Testis (tissue), 3 donors: ENCODE data around the gene ARID1B. TPM values are rescaled to one million over a fixed set of nuclear protein-coding genes. Genes with fewer than 3 reads are reported as not detected.

ENCODE experiments used
- DNase-seq: peaks from one replicate; pipeline ENCODE4 v3.0.0-alpha.2; 2019
- H3K27ac ChIP-seq, 2 donors: fragments of 200-600 bp; sonication (generic); one replicate each; pipeline ENCODE4 v1.5.1; 2019
- H3K27me3 ChIP-seq: fragments of 200-600 bp; sonication (generic); one replicate; pipeline ENCODE4 v1.5.1; 2019
- H3K36me3 ChIP-seq: fragments of 200-600 bp; sonication (generic); one replicate; pipeline ENCODE4 v1.5.1; 2017; ENCODE audit warnings: low read depth; ENCODE audit errors: missing control alignments
- H3K4me1 ChIP-seq: fragments of 200-600 bp; sonication (generic); one replicate; pipeline ENCODE4 v1.5.1; 2019
- H3K4me3 ChIP-seq, 2 donors: fragments of 200-600 bp; sonication (generic); one replicate each; pipeline ENCODE4 v1.5.1; 2017 to 2019
- H3K9me3 ChIP-seq: fragments of 200-600 bp; sonication (generic); one replicate; pipeline ENCODE4 v1.5.1; 2017
- POLR2A ChIP-seq: fragments of 450-650 bp; IDR thresholded peaks from one replicate; pipeline ENCODE4 v1.6.1; 2017; ENCODE audit warnings: antibody characterized with exemption, mild to moderate bottlenecking, moderate library complexity
- WGBS, 2 donors: methylation state at CpG; one replicate each; pipeline ENCODE4 v1.1.5; 2018; 5-methylcytosine and 5-hydroxymethylcytosine counted together
- intact Hi-C: fragments of 100-400 bp; cut with DNase I; formaldehyde crosslinking; loops from one replicate; pipeline ENCODE4 v1.15.1; 2023; ENCODE audit warnings: low total_unique reads
- polyA plus RNA-seq: library from polyadenylated mRNA; stranded (reverse); fragments of 350-450 nt; fragmentation: Illumina TruSeq; extraction: RNeasy Lipid Tissue Mini Kit (QIAGEN cat#74804); gene quantifications from one replicate; pipeline ENCODE4 v1.2.3, GENCODE V29; 2014; ENCODE audit warnings: low read depth, low replicate concordance; ENCODE audit not compliant: insufficient read depth
- total RNA-seq, 2 donors: library from RNA; depleted of rRNA; stranded (reverse); fragments of >200 nt; gene quantifications; one replicate each; pipeline ENCODE4 v1.2.3, GENCODE V29; 2016
- TF ChIP-seq, protein P1 (sequence below), 3 experiments: fragments of 450-650 bp in 2 of 3; fragments of 200-600 bp in 1 of 3; sonication (generic) in 1 of 3; IDR thresholded peaks; one replicate each; pipeline ENCODE4 v1.5.1; 2016 to 2019; ENCODE audit warnings: antibody characterized with exemption in 3 of 3, mild to moderate bottlenecking in 2 of 3, moderate library complexity in 1 of 3

The ARID1B gene
- total and polyA plus RNA-seq, 3 donors from 2014 or later, result 26.2 to 126 (median 103) TPM

DNA sequence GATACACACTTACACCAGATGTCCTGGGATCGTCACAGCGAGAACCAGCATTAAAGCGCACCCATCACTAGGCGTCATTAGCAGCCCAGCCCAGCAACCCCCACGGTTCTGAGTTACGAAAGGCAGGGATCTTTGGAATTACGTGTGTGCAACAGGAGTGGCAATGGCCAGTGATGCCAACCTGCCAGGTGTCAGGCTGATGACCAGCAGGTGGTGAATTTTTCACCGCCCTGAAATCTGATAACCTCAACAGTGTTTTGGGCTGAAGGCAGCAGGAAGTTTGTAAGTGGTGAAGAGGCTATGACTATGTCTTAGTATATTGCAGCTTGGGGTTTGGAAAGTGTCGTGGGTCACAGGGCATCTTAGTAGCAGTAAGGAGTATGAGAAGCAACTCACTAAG, 380.1 kb downstream of the ARID1B start:
- WGBS, 2 donors, result 97 to 99% methylated on average over 9 of the region's 9 CpGs
- TF ChIP-seq, protein P1, sequence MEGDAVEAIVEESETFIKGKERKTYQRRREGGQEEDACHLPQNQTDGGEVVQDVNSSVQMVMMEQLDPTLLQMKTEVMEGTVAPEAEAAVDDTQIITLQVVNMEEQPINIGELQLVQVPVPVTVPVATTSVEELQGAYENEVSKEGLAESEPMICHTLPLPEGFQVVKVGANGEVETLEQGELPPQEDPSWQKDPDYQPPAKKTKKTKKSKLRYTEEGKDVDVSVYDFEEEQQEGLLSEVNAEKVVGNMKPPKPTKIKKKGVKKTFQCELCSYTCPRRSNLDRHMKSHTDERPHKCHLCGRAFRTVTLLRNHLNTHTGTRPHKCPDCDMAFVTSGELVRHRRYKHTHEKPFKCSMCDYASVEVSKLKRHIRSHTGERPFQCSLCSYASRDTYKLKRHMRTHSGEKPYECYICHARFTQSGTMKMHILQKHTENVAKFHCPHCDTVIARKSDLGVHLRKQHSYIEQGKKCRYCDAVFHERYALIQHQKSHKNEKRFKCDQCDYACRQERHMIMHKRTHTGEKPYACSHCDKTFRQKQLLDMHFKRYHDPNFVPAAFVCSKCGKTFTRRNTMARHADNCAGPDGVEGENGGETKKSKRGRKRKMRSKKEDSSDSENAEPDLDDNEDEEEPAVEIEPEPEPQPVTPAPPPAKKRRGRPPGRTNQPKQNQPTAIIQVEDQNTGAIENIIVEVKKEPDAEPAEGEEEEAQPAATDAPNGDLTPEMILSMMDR (IDR thresholded peaks at IDR 0.05), result no peak
- no peak for TF ChIP-seq POLR2A
- Histone ChIP-seq H3K27ac (no peak overlapping the region), H3K4me1 (no peaks in the 10 kb centered on the region), H3K36me3 (no peaks in the 10 kb centered on the region), H3K9me3 (no peaks in the 10 kb centered on the region), H3K27me3 (no peaks in the 10 kb centered on the region), H3K4me3 (no peak overlapping the region)
- intact Hi-C loops, result no loop called here
- DNase-seq, result no peak

DNA sequence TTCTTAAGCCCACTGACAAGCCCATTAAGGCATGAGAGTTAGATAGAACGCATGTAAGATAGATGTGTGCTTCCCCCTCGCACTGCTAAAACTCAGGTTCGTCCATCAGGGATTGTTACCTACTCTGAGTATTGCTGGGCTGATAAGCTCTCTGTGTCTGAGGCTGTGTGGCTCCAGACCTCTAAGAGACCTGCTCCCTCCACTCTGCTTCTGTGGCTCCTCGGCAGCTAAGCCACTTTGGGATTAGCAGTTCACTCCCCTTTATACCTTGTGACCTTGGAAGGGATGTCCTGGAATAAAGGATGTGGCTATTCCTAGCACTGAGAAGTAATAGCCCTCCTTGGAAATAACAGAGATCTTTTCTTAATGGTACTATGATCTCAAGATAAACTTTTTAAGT, 381.3 kb downstream of the ARID1B start:
- no peaks in the 10 kb centered on the region for H3K9me3 ChIP-seq
- TF ChIP-seq POLR2A, result no peak
- TF ChIP-seq, protein P1 (IDR thresholded peaks at IDR 0.05), result no peak
- no peaks in the 10 kb centered on the region for H3K27me3 ChIP-seq
- no peak for DNase-seq
- no peaks in the 10 kb centered on the region for H3K4me1 ChIP-seq
- WGBS, 2 donors, result 81 to 90% methylated on average over 4 of the region's 4 CpGs
- no peak overlapping the region for H3K4me3 ChIP-seq
- H3K36me3 ChIP-seq, result no peaks in the 10 kb centered on the region
- H3K27ac ChIP-seq, result no peak overlapping the region
- intact Hi-C loops, result no loop called here

- no peaks in the 10 kb centered on the region for H3K27me3 ChIP-seq
- WGBS, 2 donors, result 84 to 94% methylated on average over 3 of the region's 3 CpGs
- no peaks in the 10 kb centered on the region for H3K4me1 ChIP-seq
- H3K36me3 ChIP-seq, result no peaks in the 10 kb centered on the region
- H3K27ac ChIP-seq, result no peak overlapping the region
- intact Hi-C loops, result no loop called here
- H3K4me3 ChIP-seq, result no peak overlapping the region
- DNase-seq, result no peak
- no peaks in the 10 kb centered on the region for H3K9me3 ChIP-seq
- TF ChIP-seq, protein P1 (IDR thresholded peaks at IDR 0.05), result no peak
- no peak for TF ChIP-seq POLR2A
These were observed 381.7 kb downstream of the ARID1B start for GRCh38 chr6:157158897-157159296.

DNA sequence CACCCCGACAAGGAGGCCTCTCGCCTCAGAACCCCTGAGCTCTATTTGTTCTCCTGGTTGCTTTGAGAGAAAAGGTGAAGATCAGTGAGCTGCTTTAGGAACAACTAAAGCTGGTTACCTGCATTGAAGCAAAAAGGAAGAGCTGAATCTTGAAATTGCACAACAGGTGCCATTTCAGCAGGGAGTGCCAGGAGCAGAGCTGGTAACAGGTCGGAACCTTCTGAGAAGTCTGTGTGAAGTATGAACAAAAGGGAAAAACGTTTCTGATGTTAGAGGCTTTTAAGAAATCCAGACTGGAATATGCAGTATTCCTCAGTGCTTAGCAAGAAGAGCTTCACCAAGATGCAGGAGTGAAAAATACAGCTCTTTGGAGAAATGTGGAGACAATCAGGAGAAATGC, 382.2 kb downstream of the ARID1B start:
- H3K27ac ChIP-seq, result no peak overlapping the region
- no peaks in the 10 kb centered on the region for H3K27me3 ChIP-seq
- no peak overlapping the region for H3K4me3 ChIP-seq
- H3K9me3 ChIP-seq, result no peaks in the 10 kb centered on the region
- 71 to 86% methylated on average over 4 of the region's 4 CpGs for WGBS, 2 donors
- no peaks in the 10 kb centered on the region for H3K4me1 ChIP-seq
- no peak for DNase-seq
- intact Hi-C loops, result no loop called here
- TF ChIP-seq, protein P1 (IDR thresholded peaks at IDR 0.05), result no peak
- no peak for TF ChIP-seq POLR2A
- no peaks in the 10 kb centered on the region for H3K36me3 ChIP-seq

DNA sequence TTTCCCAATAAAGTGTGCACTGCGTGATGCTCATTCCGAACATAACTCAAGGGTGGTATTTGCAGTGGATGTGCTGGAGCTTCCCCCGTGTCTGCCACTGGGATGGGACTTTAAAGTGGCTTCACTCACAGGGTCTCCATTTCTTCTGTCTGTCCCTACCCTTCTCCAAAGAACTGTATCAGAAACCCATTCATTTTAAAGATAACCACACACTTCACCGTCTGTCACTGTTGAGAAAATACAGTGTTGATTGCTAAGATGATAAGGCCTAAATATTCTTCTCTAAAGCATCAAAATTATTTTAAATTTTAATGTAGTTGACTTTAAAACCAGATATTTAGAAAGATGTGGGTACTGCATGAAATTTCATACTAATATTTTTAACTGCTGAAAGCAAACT, 384.7 kb downstream of the ARID1B start:
- intact Hi-C loops, result no loop called here
- H3K4me3 ChIP-seq, result no peak overlapping the region
- no peak for DNase-seq
- H3K27me3 ChIP-seq, result no peaks in the 10 kb centered on the region
- TF ChIP-seq, protein P1 (IDR thresholded peaks at IDR 0.05), result no peak
- no peak for TF ChIP-seq POLR2A
- no peaks in the 10 kb centered on the region for H3K4me1 ChIP-seq
- no peak overlapping the region for H3K27ac ChIP-seq
- WGBS, 2 donors, result 86 to 87% methylated on average over 4 of the region's 4 CpGs
- no peaks in the 10 kb centered on the region for H3K36me3 ChIP-seq
- no peaks in the 10 kb centered on the region for H3K9me3 ChIP-seq
